GM19351 (cell line): Measurements from ENCODE around the gene WDR17.
"Not testable (repeated sequence)": the region's sequence is repeated elsewhere in the genome, so short reads cannot be mapped to it uniquely, and the experiment has no call there.

Experiments used
- ATAC-seq: cut with Tn5 transposase; IDR thresholded peaks from one replicate; pipeline ENCODE4 v1.9.1; 2021; ENCODE audit warnings: mild to moderate bottlenecking, moderate library complexity; ENCODE audit not compliant: unreplicated experiment

The WDR17 gene

GRCh38 chr4:176189891-176190795, 124.5 kb downstream of the WDR17 start:
- ATAC-seq = no peak

- ATAC-seq = no peak
These were observed 126.3 kb downstream of the WDR17 start for GRCh38 chr4:176191974-176192373.

- no peak for ATAC-seq
These were observed 127.5 kb downstream of the WDR17 start for GRCh38 chr4:176193126-176193525.

- ATAC-seq = no peak
These were observed 128.3 kb downstream of the WDR17 start for GRCh38 chr4:176193938-176194337.

- peak; percentile 96 for ATAC-seq
These were observed 129.7 kb downstream of the WDR17 start, which contains the start of gene SPATA4 for GRCh38 chr4:176195184-176195978. SPATA4 (minus strand) TSS chr4:176195585; CDS start chr4:176195562, 23 bp downstream.

GRCh38 chr4:176198316-176198903, 132.8 kb downstream of the WDR17 start:
- ATAC-seq = no peak

GRCh38 chr4:176205299-176205698, 139.7 kb downstream of the WDR17 start:
- ATAC-seq = no peak

- no peak for ATAC-seq
These were observed 142.2 kb downstream of the WDR17 start for GRCh38 chr4:176207839-176208238.

GRCh38 chr4:176209535-176209934, 143.9 kb downstream of the WDR17 start:
- no peak for ATAC-seq

- no peak for ATAC-seq
These were observed 144.5 kb downstream of the WDR17 start for GRCh38 chr4:176210101-176210500.

- no peak for ATAC-seq
These were observed 145.1 kb downstream of the WDR17 start for GRCh38 chr4:176210579-176211296.

- not testable (repeated sequence) for ATAC-seq
These were observed 146.7 kb downstream of the WDR17 start for GRCh38 chr4:176212351-176212750.

- no peak for ATAC-seq
These were observed 151.9 kb downstream of the WDR17 start for GRCh38 chr4:176217510-176217909.

GRCh38 chr4:176222149-176222548, 156.5 kb downstream of the WDR17 start:
- no peak for ATAC-seq

- ATAC-seq = no peak
These were observed 157.9 kb downstream of the WDR17 start for GRCh38 chr4:176223561-176223960.

- ATAC-seq = no peak
These were observed 161.1 kb downstream of the WDR17 start for GRCh38 chr4:176226736-176227135.

GRCh38 chr4:176229645-176230044, 164.0 kb downstream of the WDR17 start:
- ATAC-seq = no peak
